ENCODE data around the gene ARL16.

The ARL16 gene

GRCh38 chr17:81638683-81639082, 44.9 kb downstream of the ARL16 start:
- no peak for DNase-seq

- no peak for DNase-seq
These were observed 46.9 kb downstream of the ARL16 start, which contains the start of the genes NPLOC4 and TSPAN10 for GRCh38 chr17:81636505-81637288. NPLOC4 (minus strand) TSS chr17:81637112; CDS start chr17:81636930, 182 bp downstream. TSPAN10 (plus strand) TSS chr17:81637196; CDS start chr17:81642413, 5,217 bp downstream.

GRCh38 chr17:81635973-81636504, 47.6 kb downstream of the ARL16 start:
- no peak for DNase-seq

- no peak for DNase-seq
These were observed 48.2 kb downstream of the ARL16 start for GRCh38 chr17:81635431-81635830.

GRCh38 chr17:81631482-81631881, 52.1 kb downstream of the ARL16 start:
- DNase-seq: no peak

All from cerebellar nuclear complex (tissue), 1 donor.